HG02763 (cell line): ENCODE measurements around the gene CACNB1.
"Not testable (repeated sequence)": the region's sequence is repeated elsewhere in the genome, so short reads cannot be mapped to it uniquely, and the experiment has no call there.

Source experiments
- ATAC-seq: cut with Tn5 transposase; IDR thresholded peaks from one replicate; pipeline ENCODE4 v1.9.1; 2021; ENCODE audit warnings: mild to moderate bottlenecking, moderate library complexity; ENCODE audit not compliant: unreplicated experiment

The CACNB1 gene

GRCh38 chr17:39177256-39177655 is 20.2 kb downstream of the CACNB1 start:
- ATAC-seq = no peak

GRCh38 chr17:39175695-39176093 is 21.8 kb downstream of the CACNB1 start:
- ATAC-seq = no peak

GRCh38 chr17:39174920-39175694 is 22.4 kb downstream of the CACNB1 start:
- ATAC-seq = no peak

GRCh38 chr17:39173526-39174274 is 23.8 kb downstream of the CACNB1 start:
- no peak for ATAC-seq

- no peak for ATAC-seq
Observed at GRCh38 chr17:39173080-39173479, 24.4 kb downstream of the CACNB1 start.

GRCh38 chr17:39171933-39172332 is 25.5 kb downstream of the CACNB1 start:
- ATAC-seq = no peak

GRCh38 chr17:39170558-39170957 is 26.9 kb downstream of the CACNB1 start:
- no peak for ATAC-seq

- no peak for ATAC-seq
Observed at GRCh38 chr17:39170109-39170508, 27.4 kb downstream of the CACNB1 start.

- ATAC-seq = no peak
Observed at GRCh38 chr17:39169518-39169917, 28.0 kb downstream of the CACNB1 start.

- ATAC-seq = no peak
Observed at GRCh38 chr17:39169101-39169500, 28.4 kb downstream of the CACNB1 start.

- not testable (repeated sequence) for ATAC-seq
Observed at GRCh38 chr17:39168503-39168902, 29.0 kb downstream of the CACNB1 start.

GRCh38 chr17:39167476-39167875 is 30.0 kb downstream of the CACNB1 start:
- no peak for ATAC-seq

GRCh38 chr17:39166437-39167335 is 30.8 kb downstream of the CACNB1 start:
- ATAC-seq = no peak

GRCh38 chr17:39165841-39166349 is 31.6 kb downstream of the CACNB1 start, which contains the start of gene ARL5C:
Gene ARL5C (minus strand): TSS chr17:39166161. CDS start chr17:39165760, 401 bp downstream.
- no peak for ATAC-seq

- ATAC-seq = no peak
Observed at GRCh38 chr17:39165178-39165840, 32.2 kb downstream of the CACNB1 start.

GRCh38 chr17:39164675-39165143 is 32.8 kb downstream of the CACNB1 start:
- ATAC-seq = no peak

GRCh38 chr17:39161962-39162361 is 35.5 kb downstream of the CACNB1 start:
- ATAC-seq = no peak

- no peak for ATAC-seq
Observed at GRCh38 chr17:39158623-39159022, 38.8 kb downstream of the CACNB1 start.

- ATAC-seq = no peak
Observed at GRCh38 chr17:39156491-39156890, 41.0 kb downstream of the CACNB1 start.

GRCh38 chr17:39155654-39156053 is 41.8 kb downstream of the CACNB1 start:
- ATAC-seq = no peak
